K562 (cell line): ENCODE measurements around the gene NR2F1. TPM values are rescaled to one million over a fixed set of nuclear protein-coding genes. Genes with fewer than 3 reads are reported as not detected.

Experiments used
- ATAC-seq: fragments of 200-7000 bp; cut with Tn5 transposase; 3 replicates; pipeline ENCODE4 v1.9.1; 2020; ENCODE audit warnings: moderate library complexity
- BruUV-seq: library from RNA; stranded (reverse); fragments of 400-500 nt; replicated peaks from 2 replicates; lab custom pipeline; 2021; lab: Mats Ljungman, UMichigan
- CTCF ChIA-PET: fragments of 300-600 bp; formaldehyde crosslinking; extraction: SDS; loops from one replicate; lab custom pipeline; 2021; ENCODE audit warnings: low intra/inter-chr PET ratio; lab: Yijun Ruan, JAX
- POLR2A ChIA-PET: fragments of 300-600, 350-650 bp; sonication (Branson Sonifier 250); formaldehyde crosslinking; extraction: SDS; loops from one replicate; lab custom pipeline; 2021; ENCODE audit warnings: antibody characterized with exemption, inconsistent platforms; lab: Yijun Ruan, JAX
- DNase-seq, 4 experiments: peaks; one replicate each; pipeline versions ENCODE4 v3.0.0 to v3.0.0-alpha.2; 2011 to 2018; ENCODE audit warnings: low spot score in 3 of 4, mixed read lengths in 3 of 4; ENCODE audit errors: extremely low read depth in 1 of 4
- FAIRE-seq: peaks from 2 replicates; lab custom pipeline; 2011; peaks lifted over from hg19 to GRCh38; lab: Jason Lieb, UNC
- H2AFZ ChIP-seq: 2 replicates; pipeline ENCODE4 v1.6.0; 2011; ENCODE audit warnings: low read depth, low read length, control low read depth, inconsistent platforms
- H3K27ac ChIP-seq: fragments of 200-600 bp; 3 replicates; pipeline ENCODE4 v1.8.0; 2011; ENCODE audit warnings: low read depth, mild to moderate bottlenecking, control low read depth, inconsistent platforms, low read length, moderate library complexity, mixed read lengths; ENCODE audit errors: extremely low read depth
- H3K27me3 ChIP-seq, 2 experiments: fragments of 300-600 bp in 1 of 2; 2 replicates in 1 of 2; 3 replicates in 1 of 2; pipeline versions ENCODE4 v1.6.0 to v1.8.0; 2011; ENCODE audit warnings: inconsistent platforms in 2 of 2, low read length in 2 of 2, mild to moderate bottlenecking in 1 of 2, mixed read lengths in 1 of 2, moderate library complexity in 1 of 2; ENCODE audit not compliant: control insufficient read depth in 2 of 2, insufficient read depth in 2 of 2
- H3K36me3 ChIP-seq: fragments of 300-600 bp; 3 replicates; pipeline ENCODE4 v1.8.0; 2011; ENCODE audit warnings: mild to moderate bottlenecking, low read length, inconsistent platforms; ENCODE audit not compliant: control insufficient read depth, insufficient read depth
- H3K4me1 ChIP-seq, 2 experiments: fragments of 200-600 bp in 1 of 2; replicated peaks in 1 of 2; 2 replicates in 1 of 2; 3 replicates in 1 of 2; pipeline versions ENCODE4 v1.5.1 to v1.8.0; 2011; ENCODE audit warnings: inconsistent platforms in 2 of 2, low read length in 2 of 2, mild to moderate bottlenecking in 1 of 2, mixed read lengths in 1 of 2, moderate library complexity in 1 of 2; ENCODE audit not compliant: control insufficient read depth in 2 of 2, insufficient read depth in 2 of 2
- H3K4me2 ChIP-seq: 2 replicates; pipeline ENCODE4 v1.6.1; 2011; ENCODE audit warnings: low read length, control low read depth, inconsistent platforms, mixed read lengths; ENCODE audit not compliant: insufficient read depth
- H3K4me3 ChIP-seq: fragments of 200-600 bp; sonication (generic), shearing (Covaris generic); 2 replicates; pipeline ENCODE4 v1.5.1; 2016; ENCODE audit warnings: control low read depth, inconsistent platforms
- H3K79me2 ChIP-seq: fragments of 200-600 bp; 3 replicates; pipeline ENCODE4 v1.8.0; 2011; ENCODE audit warnings: low read length, inconsistent platforms; ENCODE audit not compliant: control insufficient read depth, insufficient read depth
- H3K9ac ChIP-seq, 2 experiments: 2 replicates each; pipeline versions ENCODE4 v1.6.0 to v1.6.1; 2011; ENCODE audit warnings: low read depth in 2 of 2, low read length in 2 of 2, control low read depth in 1 of 2, inconsistent platforms in 1 of 2, mild to moderate bottlenecking in 1 of 2, mixed read lengths in 1 of 2; ENCODE audit not compliant: insufficient read depth in 1 of 2
- H3K9me1 ChIP-seq: one replicate; pipeline ENCODE4 v1.6.0; 2011; ENCODE audit warnings: inconsistent platforms, mild to moderate bottlenecking, low read length, moderate library complexity; ENCODE audit not compliant: control insufficient read depth, insufficient read depth
- H3K9me3 ChIP-seq: replicated peaks from 2 replicates; pipeline ENCODE4 v1.5.1; 2011; ENCODE audit warnings: low read depth, low read length, inconsistent platforms; ENCODE audit not compliant: control insufficient read depth, insufficient read depth
- H4K20me1 ChIP-seq: replicated peaks from 2 replicates; pipeline ENCODE4 v1.6.1; 2011; ENCODE audit warnings: low read length, inconsistent platforms, mixed read lengths; ENCODE audit not compliant: control insufficient read depth, insufficient read depth
- CREBBP ChIP-seq: IDR thresholded peaks from one replicate; pipeline ENCODE4 v1.6.1; 2012; ENCODE audit warnings: low read depth, mild to moderate bottlenecking, control low read depth, inconsistent platforms, low read length
- KDM1A ChIP-seq, 2 experiments: fragments of 450-650 bp; IDR thresholded peaks; 2 replicates each; pipeline ENCODE4 v1.6.1; 2016; ENCODE audit warnings: mild to moderate bottlenecking in 2 of 2
- SOX6 ChIP-seq: fragments of 450-650 bp; IDR thresholded peaks from 2 replicates; pipeline ENCODE4 v1.6.1; 2014; ENCODE audit warnings: mild to moderate bottlenecking
- ZFP30 ChIP-seq: fragments of 250-450 bp; sonication (Bioruptor Pico); IDR thresholded peaks from 2 replicates; pipeline ENCODE4 v1.8.0; 2022; ENCODE audit warnings: moderate library complexity, mild to moderate bottlenecking, inconsistent platforms, borderline replicate concordance
- WGBS: fragments of 100-300 bp; shearing (Covaris generic); methylation state at CpG from one replicate; pipeline ENCODE4 v1.1.6; 2016; ENCODE audit warnings: low coverage, mixed read lengths; ENCODE audit not compliant: insufficient coverage; ENCODE audit errors: missing lambda C conversion rate; 5-methylcytosine and 5-hydroxymethylcytosine counted together
- in situ Hi-C: fragments of 300-500 bp; cut with MboI; formaldehyde crosslinking; loops from 4 replicates; pipeline ENCODE4 v1.15.0; 2018; ENCODE audit warnings: inconsistent platforms, mixed read lengths
- intact Hi-C: fragments of 100-400 bp; cut with micrococcal nuclease; formaldehyde crosslinking; loops from 2 replicates; pipeline ENCODE4 v1.14.2; 2022
- polyA plus RNA-seq, 8 experiments: library from polyadenylated mRNA; depleted of rRNA in 4 of 8; stranded (reverse) in 5 of 8; unstranded in 3 of 8; fragments of >200 nt; fragmentation: Nextera tagmentation in 2 of 8; fragmentation: Illumina TruSeq in 1 of 8; extraction: Ambion mirVana in 2 of 8; extraction: Trizol in 1 of 8; gene quantifications; 2 replicates each; pipeline versions ENCODE4 v1.2.1 to v1.2.3, GENCODE V29; 2011 to 2014; ENCODE audit warnings: inconsistent platforms in 1 of 8, missing spikeins in 1 of 8
- total RNA-seq, 7 experiments: library from RNA; depleted of rRNA in 6 of 7; stranded (reverse); fragments of >200 nt in 6 of 7; fragmentation: Illumina TruSeq in 2 of 7; extraction: Trizol in 2 of 7; gene quantifications; 2 replicates each; pipeline versions ENCODE4 v1.2.1 to v1.2.3, GENCODE V29; 2011 to 2021; ENCODE audit warnings: low replicate concordance in 1 of 7
- TF ChIP-seq, protein P1 (sequence below): fragments of 250-450 bp; sonication (Bioruptor Pico); IDR thresholded peaks from 2 replicates; pipeline ENCODE4 v1.5.0; 2021; ENCODE audit warnings: mild to moderate bottlenecking, borderline replicate concordance
- TF ChIP-seq, protein P2 (sequence below): sonication (generic); formaldehyde crosslinking; IDR thresholded peaks from 2 replicates; pipeline ENCODE4 v1.8.0; 2022; ENCODE audit warnings: mild to moderate bottlenecking, missing genetic modification reagents, borderline replicate concordance
- TF ChIP-seq, protein P3 (sequence below): fragments of 450-650 bp; conservative IDR thresholded peaks from 2 replicates; pipeline ENCODE4 v1.6.1; 2016; ENCODE audit warnings: missing genetic modification characterization, low read depth, mild to moderate bottlenecking, control low read depth, missing compliant biosample characterization

Gene NR2F1
- total and polyA plus RNA-seq, 9 of the 15 experiments (the other 6 are each of a cell fraction or from before 2014, with no cell fraction given), result 0.18 TPM; not detected in 8

DNA sequence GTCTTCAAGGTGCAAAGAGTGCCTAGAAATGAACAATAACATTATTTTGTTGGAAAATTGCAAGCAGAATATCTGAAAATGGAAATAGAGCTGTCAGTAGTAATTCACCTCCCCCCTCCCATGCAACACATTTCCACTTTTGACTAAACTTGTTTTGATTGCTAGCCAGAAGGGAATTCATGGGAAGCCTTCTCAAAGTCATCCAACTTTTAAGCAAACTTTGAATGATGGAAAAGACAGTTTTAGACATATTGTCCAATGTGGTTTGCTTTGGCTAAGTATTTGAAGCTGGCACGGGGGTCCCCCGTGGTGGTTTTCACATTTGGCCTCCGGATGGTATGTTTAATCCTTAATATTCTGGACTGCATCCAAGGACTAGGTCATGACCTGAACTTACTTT lies 7.5 kb downstream of the NR2F1 start (continued):
- TF ChIP-seq, protein P1, sequence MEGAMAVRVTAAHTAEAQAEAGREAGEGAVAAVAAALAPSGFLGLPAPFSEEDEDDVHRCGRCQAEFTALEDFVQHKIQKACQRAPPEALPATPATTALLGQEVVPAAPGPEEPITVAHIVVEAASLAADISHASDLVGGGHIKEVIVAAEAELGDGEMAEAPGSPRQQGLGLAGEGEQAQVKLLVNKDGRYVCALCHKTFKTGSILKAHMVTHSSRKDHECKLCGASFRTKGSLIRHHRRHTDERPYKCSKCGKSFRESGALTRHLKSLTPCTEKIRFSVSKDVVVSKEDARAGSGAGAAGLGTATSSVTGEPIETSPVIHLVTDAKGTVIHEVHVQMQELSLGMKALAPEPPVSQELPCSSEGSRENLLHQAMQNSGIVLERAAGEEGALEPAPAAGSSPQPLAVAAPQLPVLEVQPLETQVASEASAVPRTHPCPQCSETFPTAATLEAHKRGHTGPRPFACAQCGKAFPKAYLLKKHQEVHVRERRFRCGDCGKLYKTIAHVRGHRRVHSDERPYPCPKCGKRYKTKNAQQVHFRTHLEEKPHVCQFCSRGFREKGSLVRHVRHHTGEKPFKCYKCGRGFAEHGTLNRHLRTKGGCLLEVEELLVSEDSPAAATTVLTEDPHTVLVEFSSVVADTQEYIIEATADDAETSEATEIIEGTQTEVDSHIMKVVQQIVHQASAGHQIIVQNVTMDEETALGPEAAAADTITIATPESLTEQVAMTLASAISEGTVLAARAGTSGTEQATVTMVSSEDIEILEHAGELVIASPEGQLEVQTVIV, result no peak
- TF ChIP-seq, protein P2, sequence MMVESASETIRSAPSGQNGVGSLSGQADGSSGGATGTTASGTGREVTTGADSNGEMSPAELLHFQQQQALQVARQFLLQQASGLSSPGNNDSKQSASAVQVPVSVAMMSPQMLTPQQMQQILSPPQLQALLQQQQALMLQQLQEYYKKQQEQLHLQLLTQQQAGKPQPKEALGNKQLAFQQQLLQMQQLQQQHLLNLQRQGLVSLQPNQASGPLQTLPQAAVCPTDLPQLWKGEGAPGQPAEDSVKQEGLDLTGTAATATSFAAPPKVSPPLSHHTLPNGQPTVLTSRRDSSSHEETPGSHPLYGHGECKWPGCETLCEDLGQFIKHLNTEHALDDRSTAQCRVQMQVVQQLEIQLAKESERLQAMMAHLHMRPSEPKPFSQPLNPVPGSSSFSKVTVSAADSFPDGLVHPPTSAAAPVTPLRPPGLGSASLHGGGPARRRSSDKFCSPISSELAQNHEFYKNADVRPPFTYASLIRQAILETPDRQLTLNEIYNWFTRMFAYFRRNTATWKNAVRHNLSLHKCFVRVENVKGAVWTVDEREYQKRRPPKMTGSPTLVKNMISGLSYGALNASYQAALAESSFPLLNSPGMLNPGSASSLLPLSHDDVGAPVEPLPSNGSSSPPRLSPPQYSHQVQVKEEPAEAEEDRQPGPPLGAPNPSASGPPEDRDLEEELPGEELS (CRISPR knock-in tag), result no peak

DNA sequence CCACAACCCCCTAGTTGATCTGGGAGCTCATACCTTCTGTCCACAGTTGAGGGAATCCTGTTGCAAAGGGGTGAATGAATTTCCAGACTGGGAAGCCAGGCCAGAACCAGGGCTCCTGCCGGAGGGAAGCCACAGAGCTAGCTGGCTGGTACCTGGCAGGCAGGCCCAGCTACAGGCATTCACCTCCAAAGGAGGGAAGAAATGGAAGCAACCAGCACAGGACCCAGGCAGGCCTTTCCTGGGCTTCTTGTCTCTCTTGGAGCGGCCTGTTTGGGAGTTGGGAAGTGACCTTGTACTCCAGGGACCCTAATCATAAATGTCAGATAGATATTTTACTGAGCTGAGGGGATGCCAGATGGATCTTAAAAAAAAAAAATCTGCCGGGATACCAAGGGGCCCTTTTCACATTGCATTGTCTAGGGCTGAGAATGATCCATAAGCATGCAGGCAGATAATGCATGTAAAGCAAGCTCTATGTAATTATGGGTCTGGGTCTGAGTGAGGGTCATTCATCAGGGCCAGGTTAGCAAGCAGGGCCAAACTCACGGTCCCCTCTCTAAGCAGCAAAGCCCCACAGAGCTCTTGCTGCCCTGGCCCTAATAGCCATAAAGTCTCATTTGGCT lies 8.4 kb downstream of the NR2F1 start:
- ChIA-PET POLR2A (no interaction called here), CTCF (no interaction called here)
- peaks cover 0 to 4% of the 10 kb centered on the region in 2 experiments; a peak in 2 of 5 replicates for H3K4me1 ChIP-seq
- H3K27ac ChIP-seq, result no peak overlapping the region
- no peak overlapping the region for H2AFZ ChIP-seq
- ATAC-seq, result no peak
- no peaks in the 10 kb centered on the region for H3K9me1 ChIP-seq
- TF ChIP-seq, protein P3, sequence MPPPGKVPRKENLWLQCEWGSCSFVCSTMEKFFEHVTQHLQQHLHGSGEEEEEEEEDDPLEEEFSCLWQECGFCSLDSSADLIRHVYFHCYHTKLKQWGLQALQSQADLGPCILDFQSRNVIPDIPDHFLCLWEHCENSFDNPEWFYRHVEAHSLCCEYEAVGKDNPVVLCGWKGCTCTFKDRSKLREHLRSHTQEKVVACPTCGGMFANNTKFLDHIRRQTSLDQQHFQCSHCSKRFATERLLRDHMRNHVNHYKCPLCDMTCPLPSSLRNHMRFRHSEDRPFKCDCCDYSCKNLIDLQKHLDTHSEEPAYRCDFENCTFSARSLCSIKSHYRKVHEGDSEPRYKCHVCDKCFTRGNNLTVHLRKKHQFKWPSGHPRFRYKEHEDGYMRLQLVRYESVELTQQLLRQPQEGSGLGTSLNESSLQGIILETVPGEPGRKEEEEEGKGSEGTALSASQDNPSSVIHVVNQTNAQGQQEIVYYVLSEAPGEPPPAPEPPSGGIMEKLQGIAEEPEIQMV (tag), result no peak
- TF ChIP-seq ZFP30 (CRISPR knock-in tag) (no peak), CREBBP (no peak), KDM1A (IDR thresholded peaks at IDR 0.05) (no peak), SOX6 (no peak)
- intact Hi-C loops (no loop called here), in situ Hi-C loops (loop anchor here (25.0 kb wide), 1 partner anchor 1146 kb away; no protein-coding TSS in a partner anchor)
- FAIRE-seq, result no peak
- H3K9me3 ChIP-seq, result no peaks in the 10 kb centered on the region
- no peak for DNase-seq
- H3K4me3 ChIP-seq, result no peak overlapping the region
- peaks cover 2 to 22% of the 10 kb centered on the region in 2 experiments; a peak in 3 of 5 replicates for H3K27me3 ChIP-seq
- no TSS peak for BruUV-seq
- H4K20me1 ChIP-seq, result no peaks in the 10 kb centered on the region
- H3K9ac ChIP-seq, result no peak overlapping the region
- H3K36me3 ChIP-seq, result no peaks in the 10 kb centered on the region
- no peaks in the 10 kb centered on the region for H3K79me2 ChIP-seq
- no peak overlapping the region for H3K4me2 ChIP-seq
- 0% methylated on average over 4 of the region's 4 CpGs for WGBS
